ENCODE measurements around the gene SHISA4.
"Not testable (repeated sequence)": the region's sequence is repeated elsewhere in the genome, so short reads cannot be mapped to it uniquely, and the experiment has no call there.

The SHISA4 gene

GRCh38 chr1:201933840-201934430 is 45.2 kb downstream of the SHISA4 start:
- no peak for DNase-seq

- no peak for DNase-seq
Observed at GRCh38 chr1:201937624-201938213, 49.0 kb downstream of the SHISA4 start.

- DNase-seq: no peak
Observed at GRCh38 chr1:201938440-201939035, 49.8 kb downstream of the SHISA4 start.

- no peak for DNase-seq
Observed at GRCh38 chr1:201939148-201939547, 50.5 kb downstream of the SHISA4 start.

GRCh38 chr1:201939574-201939973 is 50.9 kb downstream of the SHISA4 start:
- no peak for DNase-seq

GRCh38 chr1:201940316-201940715 is 51.6 kb downstream of the SHISA4 start:
- not testable (repeated sequence) for DNase-seq

- DNase-seq: no peak
Observed at GRCh38 chr1:201941420-201942128, 52.9 kb downstream of the SHISA4 start.

GRCh38 chr1:201942129-201942495 is 53.4 kb downstream of the SHISA4 start:
- no peak for DNase-seq
